ENCODE data around the gene PDZD2.

PDZD2 gene

GRCh38 chr5:31758803-31759425 lies 120.0 kb downstream of the PDZD2 start:
- H2AK5ac ChIP-seq (ENCODE audit: low read length): no peak overlapping the region
- H2BK12ac ChIP-seq (ENCODE audit: low read length): no peak overlapping the region
- H3K4me1 ChIP-seq (ENCODE audit: control insufficient read depth in 1 of 2, insufficient read depth in 2 of 2, low read length in 2 of 2): no peaks in the 10 kb centered on the region
- no peak for DNase-seq
- H3K4me3 ChIP-seq (ENCODE audit: low read depth, low read length): no peak overlapping the region
- no peak overlapping the region for H3K14ac ChIP-seq (ENCODE audit: low read length)
- H3K27ac ChIP-seq (ENCODE audit: low read depth, low read length): no peak overlapping the region
- no peaks in the 10 kb centered on the region for H3K36me3 ChIP-seq (ENCODE audit: control insufficient read depth in 1 of 2, insufficient read depth in 2 of 2, low read length in 2 of 2)
- no peaks in the 10 kb centered on the region for H3K79me1 ChIP-seq (ENCODE audit: low read length)
- no peak overlapping the region for H2AFZ ChIP-seq (ENCODE audit: insufficient read depth, low read length, poor library complexity)
- H3K4me2 ChIP-seq (ENCODE audit: low read length): no peak overlapping the region
- no peak overlapping the region for H3K4ac ChIP-seq (ENCODE audit: low read depth, low read length)
- no peaks in the 10 kb centered on the region for H3K9me3 ChIP-seq (ENCODE audit: insufficient read depth, low read depth, low read length)
- WGBS (ENCODE audit: extremely low coverage, insufficient coverage, insufficient read length): no CpG with 5 or more reads among the region's 11 CpGs
- no peak overlapping the region for H2BK5ac ChIP-seq (ENCODE audit: low read depth, low read length, poor library complexity)
- no peak overlapping the region for H2BK120ac ChIP-seq (ENCODE audit: insufficient read depth, low read length, poor library complexity)
- H3K18ac ChIP-seq (ENCODE audit: low read length): no peak overlapping the region
- no peaks in the 10 kb centered on the region for H3K27me3 ChIP-seq (ENCODE audit: insufficient read depth, low read length)
- no peak overlapping the region for H4K91ac ChIP-seq (ENCODE audit: low read depth, low read length)
- no peaks in the 10 kb centered on the region for H3K79me2 ChIP-seq (ENCODE audit: control insufficient read depth, insufficient read depth, low read length, poor library complexity)
- no peak overlapping the region for H3K23ac ChIP-seq (ENCODE audit: low read length)
- no peak overlapping the region for H4K8ac ChIP-seq (ENCODE audit: low read depth, low read length)
- no peak overlapping the region for H3K9ac ChIP-seq (ENCODE audit: low read length)
- H4K12ac ChIP-seq (ENCODE audit: low read depth, low read length): no peak overlapping the region

- no CpG with 5 or more reads among the region's 2 CpGs for WGBS (ENCODE audit: extremely low coverage, insufficient coverage, insufficient read length)
Measured at GRCh38 chr5:31759925-31760324, 121.0 kb downstream of the PDZD2 start.

GRCh38 chr5:31761877-31762276 lies 122.9 kb downstream of the PDZD2 start:
- Histone ChIP-seq H3K18ac (ENCODE audit: low read length) (no peak overlapping the region), H3K27ac (ENCODE audit: low read depth, low read length) (no peak overlapping the region), H2BK120ac (ENCODE audit: insufficient read depth, low read length, poor library complexity) (no peak overlapping the region), H2BK5ac (ENCODE audit: low read depth, low read length, poor library complexity) (no peak overlapping the region), H3K23ac (ENCODE audit: low read length) (no peak overlapping the region), H3K79me1 (ENCODE audit: low read length) (no peaks in the 10 kb centered on the region), H3K4me1 (ENCODE audit: control insufficient read depth in 1 of 2, insufficient read depth in 2 of 2, low read length in 2 of 2) (no peaks in the 10 kb centered on the region), H4K12ac (ENCODE audit: low read depth, low read length) (no peak overlapping the region), H2AFZ (ENCODE audit: insufficient read depth, low read length, poor library complexity) (no peak overlapping the region), H2BK12ac (ENCODE audit: low read length) (no peak overlapping the region), H3K4me3 (ENCODE audit: low read depth, low read length) (no peak overlapping the region), H4K91ac (ENCODE audit: low read depth, low read length) (no peak overlapping the region), H3K27me3 (ENCODE audit: insufficient read depth, low read length) (no peaks in the 10 kb centered on the region), H3K4ac (ENCODE audit: low read depth, low read length) (no peak overlapping the region), H3K9me3 (ENCODE audit: insufficient read depth, low read depth, low read length) (no peaks in the 10 kb centered on the region), H3K14ac (ENCODE audit: low read length) (no peak overlapping the region), H3K79me2 (ENCODE audit: control insufficient read depth, insufficient read depth, low read length, poor library complexity) (no peaks in the 10 kb centered on the region), H2AK5ac (ENCODE audit: low read length) (no peak overlapping the region), H4K8ac (ENCODE audit: low read depth, low read length) (no peak overlapping the region), H3K4me2 (ENCODE audit: low read length) (no peak overlapping the region), H3K36me3 (ENCODE audit: control insufficient read depth in 1 of 2, insufficient read depth in 2 of 2, low read length in 2 of 2) (no peaks in the 10 kb centered on the region), H3K9ac (ENCODE audit: low read length) (no peak overlapping the region)
- no CpG with 5 or more reads among the region's 5 CpGs for WGBS (ENCODE audit: extremely low coverage, insufficient coverage, insufficient read length)
- DNase-seq: no peak

More at GRCh38 chr5:31759925-31760324, 121.0 kb downstream of the PDZD2 start:
- Histone ChIP-seq H4K12ac (ENCODE audit: low read depth, low read length) (no peak overlapping the region), H4K8ac (ENCODE audit: low read depth, low read length) (no peak overlapping the region), H3K79me2 (ENCODE audit: control insufficient read depth, insufficient read depth, low read length, poor library complexity) (no peaks in the 10 kb centered on the region), H2AK5ac (ENCODE audit: low read length) (no peak overlapping the region), H2AFZ (ENCODE audit: insufficient read depth, low read length, poor library complexity) (no peak overlapping the region), H3K27me3 (ENCODE audit: insufficient read depth, low read length) (no peaks in the 10 kb centered on the region), H2BK120ac (ENCODE audit: insufficient read depth, low read length, poor library complexity) (no peak overlapping the region), H3K27ac (ENCODE audit: low read depth, low read length) (no peak overlapping the region), H3K9ac (ENCODE audit: low read length) (no peak overlapping the region), H3K4me3 (ENCODE audit: low read depth, low read length) (no peak overlapping the region), H2BK5ac (ENCODE audit: low read depth, low read length, poor library complexity) (no peak overlapping the region), H3K79me1 (ENCODE audit: low read length) (no peaks in the 10 kb centered on the region), H2BK12ac (ENCODE audit: low read length) (no peak overlapping the region), H3K9me3 (ENCODE audit: insufficient read depth, low read depth, low read length) (no peaks in the 10 kb centered on the region), H3K36me3 (ENCODE audit: control insufficient read depth in 1 of 2, insufficient read depth in 2 of 2, low read length in 2 of 2) (no peaks in the 10 kb centered on the region), H3K4me1 (ENCODE audit: control insufficient read depth in 1 of 2, insufficient read depth in 2 of 2, low read length in 2 of 2) (no peaks in the 10 kb centered on the region), H3K23ac (ENCODE audit: low read length) (no peak overlapping the region), H3K4me2 (ENCODE audit: low read length) (no peak overlapping the region), H3K18ac (ENCODE audit: low read length) (no peak overlapping the region), H3K4ac (ENCODE audit: low read depth, low read length) (no peak overlapping the region), H4K91ac (ENCODE audit: low read depth, low read length) (no peak overlapping the region), H3K14ac (ENCODE audit: low read length) (no peak overlapping the region)
- DNase-seq: no peak

- no peak overlapping the region for H2BK5ac ChIP-seq (ENCODE audit: low read depth, low read length, poor library complexity)
- no peak overlapping the region for H3K18ac ChIP-seq (ENCODE audit: low read length)
- H3K4me3 ChIP-seq (ENCODE audit: low read depth, low read length): no peak overlapping the region
- no peak overlapping the region for H3K9ac ChIP-seq (ENCODE audit: low read length)
- H3K14ac ChIP-seq (ENCODE audit: low read length): no peak overlapping the region
- DNase-seq: no peak
- no peaks in the 10 kb centered on the region for H3K9me3 ChIP-seq (ENCODE audit: insufficient read depth, low read depth, low read length)
- no peaks in the 10 kb centered on the region for H3K27me3 ChIP-seq (ENCODE audit: insufficient read depth, low read length)
- no peaks in the 10 kb centered on the region for H3K79me1 ChIP-seq (ENCODE audit: low read length)
- no peak overlapping the region for H4K8ac ChIP-seq (ENCODE audit: low read depth, low read length)
- no CpG with 5 or more reads among the region's 6 CpGs for WGBS (ENCODE audit: extremely low coverage, insufficient coverage, insufficient read length)
- H3K4ac ChIP-seq (ENCODE audit: low read depth, low read length): no peak overlapping the region
- no peak overlapping the region for H4K91ac ChIP-seq (ENCODE audit: low read depth, low read length)
- H3K23ac ChIP-seq (ENCODE audit: low read length): no peak overlapping the region
- no peaks in the 10 kb centered on the region for H3K4me1 ChIP-seq (ENCODE audit: control insufficient read depth in 1 of 2, insufficient read depth in 2 of 2, low read length in 2 of 2)
- H2BK120ac ChIP-seq (ENCODE audit: insufficient read depth, low read length, poor library complexity): no peak overlapping the region
- H3K4me2 ChIP-seq (ENCODE audit: low read length): no peak overlapping the region
- H2AFZ ChIP-seq (ENCODE audit: insufficient read depth, low read length, poor library complexity): no peak overlapping the region
- no peak overlapping the region for H4K12ac ChIP-seq (ENCODE audit: low read depth, low read length)
- no peak overlapping the region for H2AK5ac ChIP-seq (ENCODE audit: low read length)
- no peaks in the 10 kb centered on the region for H3K79me2 ChIP-seq (ENCODE audit: control insufficient read depth, insufficient read depth, low read length, poor library complexity)
- H3K36me3 ChIP-seq (ENCODE audit: control insufficient read depth in 1 of 2, insufficient read depth in 2 of 2, low read length in 2 of 2): no peaks in the 10 kb centered on the region
- H2BK12ac ChIP-seq (ENCODE audit: low read length): no peak overlapping the region
- no peak overlapping the region for H3K27ac ChIP-seq (ENCODE audit: low read depth, low read length)
Measured at GRCh38 chr5:31763424-31763823, 124.5 kb downstream of the PDZD2 start.
